Activated T-cell treated with anti-CD3 and anti-CD28 coated beads, Interleukin-2, amount 50 U/mL, for 24 hours (primary cell): ENCODE measurements around the gene VEZF1.
A peak's percentile ranks its signal among the peaks of the same experiment; 100 is the strongest.

Source experiments
- DNase-seq: peaks from one replicate; pipeline ENCODE4 v3.0.0-alpha.2; 2020
- H3K27ac Mint-ChIP-seq: 2 replicates; pipeline ENCODE4 v1.8.0; 2020; ENCODE audit warnings: mild to moderate bottlenecking, mixed read lengths
- H3K27me3 Mint-ChIP-seq: 2 replicates; pipeline ENCODE4 v1.8.0; 2020; ENCODE audit warnings: mixed read lengths
- H3K36me3 Mint-ChIP-seq: 2 replicates; pipeline ENCODE4 v1.8.0; 2020; ENCODE audit warnings: low read depth, mixed read lengths
- H3K4me1 Mint-ChIP-seq: 2 replicates; pipeline ENCODE4 v1.8.0; 2020; ENCODE audit warnings: low read depth, mixed read lengths
- H3K4me3 Mint-ChIP-seq: 2 replicates; pipeline ENCODE4 v1.8.0; 2020; ENCODE audit warnings: mild to moderate bottlenecking, moderate library complexity, mixed read lengths
- H3K9me3 Mint-ChIP-seq: 2 replicates; pipeline ENCODE4 v1.8.0; 2020; ENCODE audit warnings: mixed read lengths

The VEZF1 gene

DNA sequence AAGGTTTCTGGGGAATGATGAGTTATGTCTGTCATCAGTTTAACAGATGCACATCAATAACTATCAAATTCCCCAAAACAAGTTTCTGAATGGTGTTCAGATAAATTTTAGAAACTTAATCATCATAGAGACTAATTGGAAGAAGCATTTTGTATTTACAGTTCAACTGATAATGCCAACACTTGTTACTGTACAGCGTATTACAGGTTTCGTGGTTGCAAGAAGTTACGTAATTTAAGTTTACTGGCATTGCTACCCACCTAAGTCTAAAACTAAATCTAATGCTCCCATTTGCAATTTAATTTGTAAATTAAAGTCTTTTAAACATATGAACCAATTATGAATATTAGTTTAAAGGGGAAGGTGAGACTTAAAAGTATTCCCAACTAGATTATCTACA, 16.0 kb upstream of the VEZF1 start:
- H3K4me1 Mint-ChIP-seq = peaks cover 75% of the 10 kb centered on the region
- peaks cover 98% of the 10 kb centered on the region for H3K36me3 Mint-ChIP-seq
- H3K4me3 Mint-ChIP-seq = peak overlapping the region; percentile 100
- peak overlapping the region; percentile 100 for H3K27ac Mint-ChIP-seq
- H3K27me3 Mint-ChIP-seq = no peaks in the 10 kb centered on the region
- H3K9me3 Mint-ChIP-seq = no peaks in the 10 kb centered on the region
- DNase-seq = no peak

DNA sequence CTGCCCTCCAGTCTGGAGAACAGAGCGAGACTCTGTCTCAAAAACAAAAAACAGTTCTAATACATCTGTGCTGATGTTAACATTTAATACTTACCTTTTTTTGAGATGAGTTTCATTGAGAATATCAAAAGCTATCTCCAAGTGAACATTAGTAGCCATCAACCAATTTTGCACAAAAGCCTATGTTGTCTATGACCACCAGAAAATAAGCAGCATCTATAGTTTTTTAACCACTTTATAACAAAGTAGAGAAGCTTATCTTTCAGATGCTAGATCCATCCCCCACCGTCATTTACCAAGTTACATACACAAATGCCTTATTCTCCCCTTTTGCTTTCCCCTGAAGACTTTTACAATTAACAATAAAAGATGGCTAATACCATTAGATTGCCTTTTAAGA, 14.9 kb upstream of the VEZF1 start:
- H3K4me1 Mint-ChIP-seq = peaks cover 78% of the 10 kb centered on the region
- no peaks in the 10 kb centered on the region for H3K9me3 Mint-ChIP-seq
- peaks cover 98% of the 10 kb centered on the region for H3K36me3 Mint-ChIP-seq
- H3K4me3 Mint-ChIP-seq = peak overlapping the region; percentile 100
- DNase-seq = no peak
- H3K27me3 Mint-ChIP-seq = no peaks in the 10 kb centered on the region
- peak overlapping the region; percentile 87 for H3K27ac Mint-ChIP-seq

DNA sequence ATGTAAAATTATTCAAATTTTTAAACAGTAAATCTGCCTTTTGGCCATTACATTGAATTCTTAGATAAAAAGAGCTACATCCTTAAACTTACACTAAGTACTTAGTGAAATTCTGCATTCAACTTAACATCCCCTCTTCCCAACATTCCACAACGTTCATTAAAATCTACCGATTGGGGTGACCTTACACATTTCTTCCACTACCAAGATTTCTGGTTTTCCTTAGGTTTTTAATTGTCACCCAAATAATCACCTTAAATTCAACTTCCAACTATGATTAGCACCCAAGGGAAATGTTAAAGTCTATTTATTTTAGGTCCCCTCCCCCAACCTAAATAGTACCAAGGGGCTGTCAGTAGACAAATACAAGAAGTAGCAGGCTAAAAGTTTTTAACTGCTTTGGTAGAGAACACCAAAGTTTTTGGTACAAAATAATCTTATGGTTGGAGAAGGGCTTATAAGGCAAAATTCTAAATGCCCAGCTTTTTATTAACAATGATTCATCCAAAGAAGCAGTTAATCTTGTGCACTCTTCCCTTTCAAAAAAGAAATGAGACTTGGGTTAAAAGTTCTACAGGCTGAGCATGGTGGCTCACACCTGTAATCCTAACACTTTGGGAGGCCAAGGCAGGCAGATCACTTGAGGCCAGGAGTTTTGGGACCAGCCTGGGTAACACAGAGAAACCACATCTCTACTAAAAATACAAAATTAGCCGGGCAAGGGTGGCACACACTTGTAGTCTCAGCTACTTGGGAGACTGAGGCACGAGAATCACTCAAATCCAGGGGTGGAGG, 14.3 kb upstream of the VEZF1 start:
- H3K4me3 Mint-ChIP-seq = peak overlapping the region; percentile 100
- H3K36me3 Mint-ChIP-seq = peaks cover 100% of the 10 kb centered on the region
- peaks cover 78% of the 10 kb centered on the region for H3K4me1 Mint-ChIP-seq

DNA sequence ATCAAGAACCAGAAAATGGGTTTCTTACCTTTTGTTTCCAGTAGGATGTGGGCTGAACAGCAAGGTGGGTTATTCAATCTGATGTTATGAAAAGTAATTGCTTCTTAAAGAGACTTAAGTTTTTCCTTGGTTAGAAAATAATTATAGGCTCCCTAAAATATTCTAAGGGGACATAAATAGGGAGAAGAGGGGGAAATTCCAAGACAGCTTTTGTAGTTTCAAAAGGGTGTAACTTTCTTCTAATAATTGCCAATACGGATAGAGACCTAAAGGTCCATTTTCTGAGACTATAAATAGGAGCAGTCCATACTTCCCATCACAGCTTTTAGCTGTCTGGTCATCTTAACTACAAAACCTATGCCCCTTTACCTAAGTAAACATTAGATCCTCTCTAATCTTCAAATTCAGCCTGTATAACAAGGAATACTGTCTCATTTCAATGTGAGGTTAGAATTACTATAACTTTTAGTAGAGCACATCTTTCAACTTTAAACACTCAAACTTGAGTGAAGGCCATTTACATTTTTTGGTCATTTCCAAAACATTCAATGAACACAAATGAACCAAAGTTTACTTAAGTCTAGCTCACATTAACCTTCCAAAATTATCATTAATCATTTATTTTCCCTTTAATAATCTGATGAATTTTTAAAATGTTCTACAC, 13.5 kb upstream of the VEZF1 start:
- Mint-ChIP-seq H3K9me3 (no peaks in the 10 kb centered on the region), H3K4me3 (peak overlapping the region; percentile 100), H3K27me3 (no peaks in the 10 kb centered on the region), H3K36me3 (peaks cover 100% of the 10 kb centered on the region), H3K4me1 (peaks cover 83% of the 10 kb centered on the region), H3K27ac (peak overlapping the region; percentile 81)
- DNase-seq = no peak

More for the DNA sequence above, 14.3 kb upstream of the VEZF1 start:
- Mint-ChIP-seq H3K27me3 (no peaks in the 10 kb centered on the region), H3K27ac (peak overlapping the region; percentile 87), H3K9me3 (no peaks in the 10 kb centered on the region)
- no peak for DNase-seq

DNA sequence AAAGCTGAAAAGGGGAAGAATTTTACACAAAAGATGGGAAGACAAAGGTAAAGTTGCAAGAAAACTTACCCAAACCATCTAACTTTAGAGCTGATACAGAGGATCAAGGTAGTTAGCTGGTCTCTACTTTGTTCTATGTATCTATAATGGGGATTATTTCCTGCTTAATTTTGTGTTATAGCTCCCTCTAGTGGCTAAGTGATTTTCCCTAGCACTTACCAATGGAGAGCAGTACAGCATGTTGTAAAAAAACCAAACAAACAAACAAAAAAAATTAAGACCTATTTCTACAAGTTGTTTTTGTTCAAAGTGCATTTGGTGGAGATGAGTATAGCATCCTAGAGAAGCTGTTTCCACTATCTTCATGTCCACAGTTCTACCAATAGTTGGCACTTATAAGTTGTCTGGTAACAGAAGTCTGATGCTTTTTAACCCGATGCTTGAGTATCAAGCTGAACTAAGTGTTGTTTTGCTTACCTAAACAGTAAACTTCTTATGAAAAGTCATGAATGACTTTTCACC, 11.5 kb upstream of the VEZF1 start:
- Mint-ChIP-seq H3K36me3 (peaks cover 89% of the 10 kb centered on the region), H3K27me3 (no peaks in the 10 kb centered on the region), H3K4me1 (peaks cover 91% of the 10 kb centered on the region), H3K4me3 (peak overlapping the region; percentile 51), H3K9me3 (no peaks in the 10 kb centered on the region), H3K27ac (peak overlapping the region; percentile 92)
- DNase-seq = no peak

DNA sequence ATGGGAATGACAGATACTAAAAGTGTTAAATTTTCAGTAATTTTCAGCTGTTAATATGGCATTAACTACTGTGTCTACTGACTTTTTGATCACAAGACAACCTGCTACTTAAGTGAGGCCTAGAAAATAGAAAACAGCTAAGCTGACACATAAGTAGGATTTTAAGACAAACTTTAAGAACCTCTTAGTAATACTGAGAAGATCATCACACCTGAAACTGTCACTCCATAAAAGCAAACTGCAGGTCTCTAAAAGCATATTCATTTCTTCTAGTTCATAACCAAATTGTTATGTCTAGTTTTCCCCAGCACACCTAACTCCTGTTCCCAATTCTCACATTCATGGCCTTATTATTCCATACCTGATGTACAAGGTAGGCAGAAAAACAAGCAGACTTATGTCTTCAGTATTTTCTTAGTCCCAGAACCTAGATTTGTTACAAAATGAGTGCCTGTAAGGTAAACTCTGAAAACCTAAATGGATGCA, 11.0 kb upstream of the VEZF1 start:
- Mint-ChIP-seq H3K27ac (peak overlapping the region; percentile 92), H3K9me3 (no peaks in the 10 kb centered on the region), H3K36me3 (peaks cover 84% of the 10 kb centered on the region), H3K27me3 (no peaks in the 10 kb centered on the region), H3K4me3 (peak overlapping the region; percentile 51), H3K4me1 (peaks cover 92% of the 10 kb centered on the region)
- no peak for DNase-seq

DNA sequence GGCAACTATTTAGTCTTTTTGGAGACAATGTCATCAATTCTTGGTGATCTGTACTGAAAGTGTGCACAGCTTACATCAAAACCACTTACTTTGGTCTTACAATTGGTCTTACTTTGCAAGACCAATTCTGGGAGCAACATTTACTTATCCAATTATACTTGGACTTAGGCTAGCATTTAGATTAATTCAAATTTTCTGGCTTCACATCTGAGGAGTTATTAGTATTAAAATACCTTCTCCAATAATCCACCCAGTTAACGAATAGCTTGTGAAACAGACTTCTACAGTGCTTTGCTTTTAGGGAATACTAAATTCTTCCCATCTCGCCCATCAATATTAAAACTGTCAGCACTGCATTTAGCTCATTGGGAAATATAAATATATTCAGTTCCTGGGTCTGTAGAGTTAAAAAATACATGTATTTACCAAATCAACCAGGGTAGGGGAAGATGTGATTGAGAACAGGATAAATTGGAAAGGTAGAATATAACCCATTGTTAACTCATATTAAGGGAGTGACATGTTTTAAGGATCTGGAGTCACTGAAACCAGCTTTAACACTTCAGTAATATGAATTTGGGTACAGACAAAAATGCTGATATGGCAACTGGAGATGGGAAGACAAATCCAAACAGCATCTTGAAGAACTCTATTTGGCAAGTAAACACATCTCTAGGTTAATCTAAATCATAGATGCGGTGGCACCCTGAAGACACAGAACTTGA, 9.2 kb upstream of the VEZF1 start:
- Mint-ChIP-seq H3K27ac (peak overlapping the region; percentile 84), H3K27me3 (no peaks in the 10 kb centered on the region), H3K36me3 (peaks cover 66% of the 10 kb centered on the region), H3K4me1 (peaks cover 87% of the 10 kb centered on the region), H3K9me3 (no peaks in the 10 kb centered on the region), H3K4me3 (no peak overlapping the region)
- DNase-seq = no peak

DNA sequence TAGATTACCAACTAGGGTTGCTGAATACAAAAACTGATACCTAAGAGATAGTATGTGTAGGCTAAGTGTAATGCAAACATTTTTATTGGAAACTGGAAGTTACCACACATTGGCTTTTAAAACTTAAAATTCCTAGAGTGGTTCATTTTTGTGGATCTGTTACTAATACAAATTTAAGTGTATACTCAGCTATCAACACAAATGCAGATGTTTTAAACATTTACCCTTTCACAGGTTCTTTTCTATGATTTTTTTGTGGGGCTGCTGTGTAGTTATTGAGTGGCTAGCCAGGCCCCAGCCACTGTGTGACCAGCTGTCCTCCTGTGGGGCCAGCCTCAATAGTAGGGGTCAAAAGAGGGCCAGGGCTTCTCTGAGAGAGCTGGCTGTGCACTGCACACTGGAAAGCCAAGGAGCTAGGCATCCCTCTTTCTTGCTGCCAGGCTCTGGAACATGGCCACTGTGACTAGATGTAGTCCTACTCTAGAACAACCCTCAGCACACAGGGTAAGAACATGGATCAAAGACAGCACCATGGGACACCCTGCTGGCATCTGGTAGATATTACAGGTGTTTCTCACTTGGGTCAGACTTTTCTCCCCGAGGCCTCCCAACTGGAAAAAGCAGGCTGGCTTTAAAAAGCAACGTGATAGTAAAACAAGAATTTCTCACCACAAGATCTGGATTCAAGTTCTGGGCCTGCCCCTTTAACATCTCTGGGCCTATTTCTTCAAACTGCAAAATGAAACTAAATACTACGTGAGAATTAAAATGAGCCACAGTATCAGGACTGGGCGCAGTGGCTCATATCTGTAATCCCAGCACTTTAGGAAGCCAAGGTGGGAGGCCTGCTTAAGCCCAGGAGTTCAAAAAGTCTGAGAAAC, 7.3 kb upstream of the VEZF1 start:
- H3K9me3 Mint-ChIP-seq = no peaks in the 10 kb centered on the region
- no peaks in the 10 kb centered on the region for H3K27me3 Mint-ChIP-seq
- peaks cover 50% of the 10 kb centered on the region for H3K36me3 Mint-ChIP-seq
- H3K4me3 Mint-ChIP-seq = peak overlapping the region; percentile 0
- peak; percentile 68 for DNase-seq
- H3K27ac Mint-ChIP-seq = peak overlapping the region; percentile 60
- H3K4me1 Mint-ChIP-seq = peaks cover 79% of the 10 kb centered on the region

DNA sequence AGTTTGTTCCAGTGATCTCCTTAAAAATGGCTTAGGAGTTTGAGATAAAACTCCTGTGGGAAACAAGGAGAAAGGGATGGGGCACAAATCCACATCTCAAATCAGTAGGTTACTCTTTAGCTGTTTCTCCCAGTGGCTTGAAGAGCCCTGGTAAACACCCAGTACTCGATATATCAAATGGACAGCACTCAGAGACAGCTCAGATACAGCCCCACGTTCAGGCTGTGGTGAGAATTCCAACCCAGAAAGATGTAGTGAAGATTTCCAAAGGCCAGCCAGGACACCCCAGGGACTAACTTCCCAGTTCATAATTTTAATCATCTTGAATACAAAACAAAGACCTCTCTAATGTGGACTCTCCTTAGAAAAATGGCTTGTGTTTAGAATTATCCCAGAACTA, 6.4 kb upstream of the VEZF1 start:
- H3K27ac Mint-ChIP-seq = peak overlapping the region; percentile 66
- H3K4me1 Mint-ChIP-seq = peaks cover 75% of the 10 kb centered on the region
- no peaks in the 10 kb centered on the region for H3K27me3 Mint-ChIP-seq
- no peak for DNase-seq
- no peaks in the 10 kb centered on the region for H3K9me3 Mint-ChIP-seq
- peaks cover 43% of the 10 kb centered on the region for H3K36me3 Mint-ChIP-seq
- H3K4me3 Mint-ChIP-seq = no peak overlapping the region

DNA sequence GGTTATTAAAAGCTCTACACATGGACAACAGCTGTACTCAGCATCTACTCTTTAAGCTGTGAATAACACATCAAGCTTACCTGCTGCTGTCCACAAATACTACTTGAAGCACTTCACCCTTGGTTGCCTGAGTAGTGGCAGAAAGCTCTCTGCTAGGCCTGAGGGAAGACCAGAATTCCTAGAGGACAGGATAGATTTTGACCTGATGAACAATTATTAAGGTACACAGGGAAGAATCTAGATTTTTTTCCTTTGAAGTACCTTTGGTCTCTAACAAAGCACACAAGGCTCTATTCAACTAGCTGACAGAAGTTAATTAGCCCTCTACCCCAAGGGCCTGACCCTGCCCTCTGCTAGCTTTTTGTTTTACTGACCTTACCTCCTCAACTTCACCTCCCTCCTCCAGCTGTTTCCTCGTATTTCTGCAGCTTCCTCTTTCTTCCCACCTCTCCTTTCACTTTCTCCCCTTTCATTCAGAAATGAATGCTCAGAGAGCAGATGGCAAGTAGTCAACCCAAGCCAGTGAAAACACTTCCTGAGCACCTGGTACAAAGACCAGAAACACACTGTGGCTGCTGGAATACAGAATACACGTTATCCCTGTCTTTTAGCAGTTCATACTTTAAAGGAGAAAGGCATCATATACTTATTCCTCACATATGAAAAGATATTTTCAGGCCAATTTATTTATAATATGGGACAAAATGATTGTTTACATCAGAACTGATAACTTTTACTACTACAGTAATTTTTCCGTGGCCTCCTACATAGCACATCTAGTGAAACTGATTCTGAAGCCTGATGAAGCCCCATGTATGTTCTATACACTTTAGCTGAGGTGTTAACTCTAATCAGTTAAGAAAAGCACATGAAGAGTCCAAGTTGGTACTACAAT, 5.7 kb upstream of the VEZF1 start:
- peaks cover 43% of the 10 kb centered on the region for H3K36me3 Mint-ChIP-seq
- H3K9me3 Mint-ChIP-seq = no peaks in the 10 kb centered on the region
- H3K27ac Mint-ChIP-seq = peak overlapping the region; percentile 66
- DNase-seq = no peak
- H3K27me3 Mint-ChIP-seq = no peaks in the 10 kb centered on the region
- H3K4me1 Mint-ChIP-seq = peaks cover 75% of the 10 kb centered on the region
- no peak overlapping the region for H3K4me3 Mint-ChIP-seq

DNA sequence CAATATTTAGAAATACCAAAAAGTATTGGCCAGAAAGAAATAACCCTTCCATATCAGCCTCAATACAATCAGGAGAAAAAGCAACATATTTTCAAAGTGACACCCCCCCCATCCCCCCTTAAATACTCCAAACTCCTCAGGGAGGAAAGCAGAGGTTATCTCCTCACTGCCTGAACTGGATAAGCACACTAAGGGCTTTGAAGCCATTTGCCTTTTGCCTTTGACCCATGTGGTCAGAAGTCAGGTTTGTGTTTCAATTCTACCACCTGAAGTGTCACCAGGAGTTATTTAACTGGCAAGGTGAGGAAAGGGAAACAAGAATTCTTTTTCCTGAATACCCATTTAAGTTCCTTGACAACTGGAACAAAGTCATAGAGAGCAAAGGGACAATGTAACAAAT, 3.5 kb upstream of the VEZF1 start:
- Mint-ChIP-seq H3K9me3 (no peaks in the 10 kb centered on the region), H3K27me3 (no peaks in the 10 kb centered on the region), H3K4me1 (peaks cover 64% of the 10 kb centered on the region), H3K36me3 (peaks cover 29% of the 10 kb centered on the region), H3K27ac (no peak overlapping the region), H3K4me3 (no peak overlapping the region)
- no peak for DNase-seq

DNA sequence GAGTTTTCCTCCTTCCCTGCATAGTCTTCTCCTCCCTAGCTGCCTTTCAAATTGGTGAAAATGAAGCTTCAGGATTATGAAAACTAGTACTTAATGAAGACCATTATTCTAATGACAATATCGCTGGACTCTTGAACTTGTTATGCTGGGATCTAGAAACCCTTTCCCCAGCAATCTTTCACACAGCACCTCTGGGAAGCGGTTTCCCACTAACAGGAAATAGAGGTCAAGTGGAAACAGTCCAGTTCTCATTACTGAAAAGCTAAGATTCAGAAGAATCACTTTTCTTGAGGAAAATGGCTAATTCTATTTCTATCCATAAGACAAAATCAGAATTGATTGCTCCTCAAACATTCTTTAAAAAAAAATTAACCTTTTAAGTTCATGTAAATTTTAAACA, 2.0 kb upstream of the VEZF1 start:
- no peaks in the 10 kb centered on the region for H3K9me3 Mint-ChIP-seq
- peak overlapping the region; percentile 72 for H3K27ac Mint-ChIP-seq
- no peak for DNase-seq
- peaks cover 65% of the 10 kb centered on the region for H3K4me1 Mint-ChIP-seq
- no peaks in the 10 kb centered on the region for H3K27me3 Mint-ChIP-seq
- H3K4me3 Mint-ChIP-seq = peak overlapping the region; percentile 85
- H3K36me3 Mint-ChIP-seq = peaks cover 29% of the 10 kb centered on the region
